Colonic mucosa (tissue), 4 donors: ENCODE measurements around the gene ZBTB6. TPM values are rescaled to one million over a fixed set of nuclear protein-coding genes. Genes with fewer than 3 reads are reported as not detected.
A peak's percentile ranks its signal among the peaks of the same experiment; 100 is the strongest.

Source experiments
- DNase-seq: peaks from one replicate; pipeline ENCODE4 v3.0.0-alpha.2; 2020
- H3K27ac ChIP-seq: fragments of 200-600 bp; one replicate; pipeline ENCODE4 v1.8.0; 2021
- H3K27me3 ChIP-seq: fragments of 200-600 bp; one replicate; pipeline ENCODE4 v1.8.0; 2021
- H3K36me3 ChIP-seq: fragments of 200-600 bp; one replicate; pipeline ENCODE4 v1.8.0; 2021
- H3K4me1 ChIP-seq: fragments of 200-600 bp; one replicate; pipeline ENCODE4 v1.8.0; 2021; ENCODE audit warnings: mild to moderate bottlenecking
- H3K4me3 ChIP-seq: fragments of 200-600 bp; one replicate; pipeline ENCODE4 v1.8.0; 2021
- H3K9ac ChIP-seq, 2 donors: one replicate each; pipeline ENCODE4 v1.7.0; 2013; ENCODE audit warnings: control low read depth in 2 of 2, low read depth in 2 of 2, low read length in 2 of 2
- H3K9me3 ChIP-seq: fragments of 200-600 bp; one replicate; pipeline ENCODE4 v1.8.0; 2021
- intact Hi-C: fragments of 100-400 bp; cut with DNase I; formaldehyde crosslinking; loops from one replicate; pipeline ENCODE4 v1.14.1; 2022
- total RNA-seq, 2 donors: library from RNA; stranded (reverse); fragmentation: NEBNext Ultra II Directional in 1 of 2; extraction: Animal tissue kit (Norgen Biotek cat#: 25700) in 1 of 2; gene quantifications; one replicate each; pipeline ENCODE4 v1.2.1, GENCODE V29; 2021
- TF ChIP-seq, protein P1 (sequence below): fragments of 200-600 bp; IDR thresholded peaks from one replicate; pipeline ENCODE4 v1.8.0; 2022; ENCODE audit warnings: antibody characterized with exemption, mild to moderate bottlenecking
- donor health status: healthy.
- donor health status: DM: no; HTN: no; CAD: no.
- donor health status: DM: no; HTN: no; CAD: no.

The ZBTB6 gene
- total RNA-seq, 2 donors from 2014 or later = 6.6 to 8.4 TPM

DNA sequence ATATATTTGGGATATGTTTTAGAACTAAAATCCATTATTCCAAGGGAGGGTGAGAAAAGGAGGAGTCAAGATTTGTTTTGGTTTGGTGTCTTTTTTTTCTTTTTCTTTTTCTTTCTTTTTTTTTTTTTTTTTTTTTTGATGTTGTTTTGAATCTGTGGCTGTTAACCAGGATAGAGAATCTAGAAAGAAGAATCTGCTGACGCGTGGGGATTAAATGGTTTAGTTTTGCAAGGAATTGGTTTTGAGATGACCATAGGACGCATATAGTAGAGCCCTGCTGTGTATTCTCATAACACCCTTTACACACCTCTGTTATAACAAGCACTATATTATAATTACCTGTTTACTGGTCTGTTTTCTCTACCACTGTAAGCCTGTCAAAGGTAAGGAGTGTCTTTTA lies 37.1 kb upstream of the ZBTB6 start:
- peaks cover 4% of the 10 kb centered on the region for H3K4me1 ChIP-seq
- no peak overlapping the region for H3K27ac ChIP-seq

DNA sequence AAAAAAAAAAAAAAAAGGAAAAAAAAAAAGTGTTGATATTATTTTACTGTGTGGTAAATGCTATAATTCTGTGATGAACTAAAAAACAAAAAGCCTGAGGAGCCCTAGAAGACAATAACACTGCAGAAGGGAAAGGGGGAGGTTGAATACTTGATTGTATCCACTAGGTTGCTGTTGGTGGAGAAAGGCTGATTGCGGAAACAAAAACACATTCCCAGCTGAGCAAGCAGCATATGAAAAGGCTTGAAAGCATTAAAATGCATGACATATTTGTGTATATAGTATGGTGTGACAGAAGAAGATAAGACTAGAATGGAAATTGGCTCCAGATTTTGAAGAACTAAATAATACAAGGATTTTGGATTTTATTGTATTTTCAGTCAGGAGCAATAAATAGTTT lies 36.6 kb upstream of the ZBTB6 start:
- no peaks in the 10 kb centered on the region for H3K36me3 ChIP-seq
- peaks cover 4% of the 10 kb centered on the region for H3K4me1 ChIP-seq
- H3K9me3 ChIP-seq = no peaks in the 10 kb centered on the region
- no peak overlapping the region for H3K27ac ChIP-seq
- no peak overlapping the region for H3K4me3 ChIP-seq
- intact Hi-C loops = no loop called here
- TF ChIP-seq, protein P1, sequence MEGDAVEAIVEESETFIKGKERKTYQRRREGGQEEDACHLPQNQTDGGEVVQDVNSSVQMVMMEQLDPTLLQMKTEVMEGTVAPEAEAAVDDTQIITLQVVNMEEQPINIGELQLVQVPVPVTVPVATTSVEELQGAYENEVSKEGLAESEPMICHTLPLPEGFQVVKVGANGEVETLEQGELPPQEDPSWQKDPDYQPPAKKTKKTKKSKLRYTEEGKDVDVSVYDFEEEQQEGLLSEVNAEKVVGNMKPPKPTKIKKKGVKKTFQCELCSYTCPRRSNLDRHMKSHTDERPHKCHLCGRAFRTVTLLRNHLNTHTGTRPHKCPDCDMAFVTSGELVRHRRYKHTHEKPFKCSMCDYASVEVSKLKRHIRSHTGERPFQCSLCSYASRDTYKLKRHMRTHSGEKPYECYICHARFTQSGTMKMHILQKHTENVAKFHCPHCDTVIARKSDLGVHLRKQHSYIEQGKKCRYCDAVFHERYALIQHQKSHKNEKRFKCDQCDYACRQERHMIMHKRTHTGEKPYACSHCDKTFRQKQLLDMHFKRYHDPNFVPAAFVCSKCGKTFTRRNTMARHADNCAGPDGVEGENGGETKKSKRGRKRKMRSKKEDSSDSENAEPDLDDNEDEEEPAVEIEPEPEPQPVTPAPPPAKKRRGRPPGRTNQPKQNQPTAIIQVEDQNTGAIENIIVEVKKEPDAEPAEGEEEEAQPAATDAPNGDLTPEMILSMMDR = no peak
- H3K9ac ChIP-seq = no peak overlapping the region
- DNase-seq = no peak
- no peaks in the 10 kb centered on the region for H3K27me3 ChIP-seq

More for the DNA sequence above, 37.1 kb upstream of the ZBTB6 start:
- Histone ChIP-seq H3K9me3 (no peaks in the 10 kb centered on the region), H3K4me3 (no peak overlapping the region), H3K27me3 (no peaks in the 10 kb centered on the region), H3K36me3 (no peaks in the 10 kb centered on the region), H3K9ac (no peak overlapping the region)
- intact Hi-C loops = no loop called here
- TF ChIP-seq, protein P1 = no peak
- no peak for DNase-seq

DNA sequence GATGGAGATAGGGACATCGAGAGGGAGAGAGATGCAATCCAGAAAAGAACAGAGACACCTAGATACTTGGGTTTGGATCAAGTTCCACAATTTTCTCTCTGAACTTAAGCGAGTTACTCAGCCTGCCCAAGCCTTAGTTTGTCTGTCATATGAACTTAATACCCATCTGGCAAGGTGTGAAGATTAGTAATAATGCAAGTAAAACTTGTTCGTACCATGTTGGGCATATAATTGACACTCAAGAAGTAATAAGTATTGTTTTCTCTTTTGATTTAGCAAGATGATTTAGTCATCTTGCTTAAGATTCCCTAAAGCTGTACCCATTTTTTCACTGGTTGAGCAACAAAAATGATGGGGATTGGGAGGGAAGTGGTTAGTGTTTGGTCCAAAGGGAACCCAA lies 35.2 kb upstream of the ZBTB6 start:
- H3K4me3 ChIP-seq = no peak overlapping the region
- H3K27me3 ChIP-seq = no peaks in the 10 kb centered on the region
- intact Hi-C loops = no loop called here
- H3K27ac ChIP-seq = peak overlapping the region; percentile 67
- no peak for DNase-seq
- no peaks in the 10 kb centered on the region for H3K36me3 ChIP-seq
- TF ChIP-seq, protein P1 = no peak
- peak overlapping the region in 1 of 2 donors; percentile 36 for H3K9ac ChIP-seq
- H3K4me1 ChIP-seq = peaks cover 4% of the 10 kb centered on the region
- H3K9me3 ChIP-seq = no peaks in the 10 kb centered on the region

DNA sequence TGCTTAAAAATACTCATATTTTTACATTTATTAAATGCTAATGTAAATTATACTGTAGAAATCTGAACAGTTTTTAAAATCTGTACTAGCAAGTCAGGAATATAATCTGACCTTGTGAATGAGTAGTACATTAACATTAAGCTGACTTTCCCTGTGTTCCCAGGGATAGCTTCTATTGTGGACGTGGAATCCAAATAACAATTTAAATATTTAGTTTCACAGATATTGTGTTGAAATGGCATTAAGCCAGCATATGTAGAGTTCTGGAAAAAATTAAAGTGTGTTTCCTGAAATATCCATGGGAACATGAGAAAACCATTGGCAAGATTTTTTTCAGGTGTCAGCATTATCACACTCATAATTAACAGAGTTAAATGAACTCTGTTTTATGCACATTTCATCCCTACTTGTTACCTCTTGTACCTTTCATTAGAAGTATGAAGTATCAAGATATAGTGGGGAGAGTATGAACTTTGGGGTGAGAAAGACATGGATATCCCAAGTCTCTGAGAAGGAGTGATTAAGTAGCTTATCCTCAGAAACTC lies 33.4 kb upstream of the ZBTB6 start:
- H3K36me3 ChIP-seq = no peaks in the 10 kb centered on the region
- no peak overlapping the region for H3K27ac ChIP-seq
- TF ChIP-seq, protein P1 = no peak
- no peaks in the 10 kb centered on the region for H3K27me3 ChIP-seq
- no peaks in the 10 kb centered on the region for H3K9me3 ChIP-seq
- peaks cover 4% of the 10 kb centered on the region for H3K4me1 ChIP-seq
- H3K9ac ChIP-seq = no peak overlapping the region
- intact Hi-C loops = no loop called here
- H3K4me3 ChIP-seq = no peak overlapping the region
- no peak for DNase-seq

DNA sequence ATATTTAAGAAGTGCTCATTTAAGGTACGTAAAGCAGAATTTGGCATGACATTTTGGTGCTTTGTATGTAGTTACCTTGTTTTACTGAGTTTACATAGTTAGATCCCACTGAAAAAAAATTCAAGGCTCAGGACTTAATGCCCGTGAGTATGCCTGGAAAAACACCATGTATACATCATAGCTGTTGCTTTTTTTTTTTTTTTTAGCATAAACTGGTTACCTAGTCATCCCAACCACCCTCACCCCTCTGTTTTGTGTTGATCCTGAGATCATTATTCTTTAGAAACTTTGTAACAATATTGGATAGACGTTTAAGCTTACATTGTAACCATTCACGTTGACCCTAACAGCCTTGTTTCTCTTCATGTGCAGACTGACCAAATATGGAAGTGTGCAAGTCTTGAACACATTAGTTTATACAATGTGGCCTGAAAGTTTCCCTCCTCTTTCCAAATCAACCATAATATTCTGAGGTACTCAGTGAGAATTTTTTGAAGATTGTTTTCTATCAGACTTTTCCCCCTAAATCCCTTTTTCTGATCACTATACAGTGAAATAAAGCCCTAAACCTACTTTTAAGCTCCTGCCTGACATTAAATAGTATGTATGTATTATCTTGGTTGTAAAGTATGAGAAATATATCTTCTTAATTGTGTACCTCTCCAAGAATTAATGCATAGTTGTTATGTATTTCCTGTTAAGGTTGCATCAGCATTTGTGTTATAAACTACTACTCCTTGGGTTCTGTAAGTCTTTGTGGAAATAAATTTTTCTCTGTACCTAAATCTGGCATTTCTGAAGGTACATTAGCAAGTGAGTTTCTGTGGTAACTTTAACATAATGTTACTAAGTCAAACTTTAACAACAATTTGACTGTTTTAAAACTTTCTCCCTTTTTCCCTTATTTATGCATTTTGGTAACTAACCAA lies 32.1 kb upstream of the ZBTB6 start:
- peaks cover 4% of the 10 kb centered on the region for H3K4me1 ChIP-seq
- DNase-seq = no peak
- no peak overlapping the region for H3K27ac ChIP-seq
- H3K9me3 ChIP-seq = no peaks in the 10 kb centered on the region
- no peaks in the 10 kb centered on the region for H3K36me3 ChIP-seq
- no peak overlapping the region for H3K4me3 ChIP-seq
- intact Hi-C loops = no loop called here
- TF ChIP-seq, protein P1 = no peak
- H3K9ac ChIP-seq = no peak overlapping the region
- H3K27me3 ChIP-seq = no peaks in the 10 kb centered on the region
